ENCODE data around the gene LACRT.

DNA sequence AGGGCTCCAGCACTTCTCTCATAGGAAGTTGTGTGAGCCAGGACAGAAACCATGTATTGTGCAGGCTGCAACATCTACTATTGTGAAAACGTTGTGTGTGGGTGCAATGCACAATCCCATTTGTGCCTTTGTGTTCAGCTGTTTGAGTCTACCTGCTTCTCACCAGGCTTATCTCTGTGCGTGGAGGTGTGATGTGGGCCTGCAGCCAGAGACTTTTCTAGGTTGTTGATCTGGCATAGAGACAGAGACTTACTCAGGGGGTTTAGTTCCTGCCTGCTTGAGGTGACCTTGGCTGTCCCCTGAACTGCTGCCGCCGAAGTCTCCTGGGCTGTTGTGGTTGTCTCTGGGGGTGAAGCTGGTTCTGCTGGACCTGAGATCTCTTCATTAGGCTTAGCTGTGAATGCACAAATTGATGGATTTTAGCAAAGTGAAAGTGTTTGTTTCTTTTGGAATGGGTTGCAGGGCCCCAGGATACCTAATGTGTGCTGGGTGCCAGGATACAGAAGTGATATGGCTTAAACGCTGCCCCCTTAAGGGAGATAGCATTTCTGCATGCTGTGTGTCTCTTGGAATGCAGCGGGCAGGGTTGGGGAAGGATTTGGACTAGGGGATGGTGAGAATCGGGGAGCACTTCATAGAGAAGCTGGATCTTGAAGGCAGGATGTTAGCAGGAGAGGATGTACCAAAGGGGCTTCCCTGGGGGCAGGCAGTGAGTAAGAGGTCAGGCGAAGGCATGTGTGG, 2.5 kb downstream of the LACRT start:
- TF ChIP-seq, protein P1, sequence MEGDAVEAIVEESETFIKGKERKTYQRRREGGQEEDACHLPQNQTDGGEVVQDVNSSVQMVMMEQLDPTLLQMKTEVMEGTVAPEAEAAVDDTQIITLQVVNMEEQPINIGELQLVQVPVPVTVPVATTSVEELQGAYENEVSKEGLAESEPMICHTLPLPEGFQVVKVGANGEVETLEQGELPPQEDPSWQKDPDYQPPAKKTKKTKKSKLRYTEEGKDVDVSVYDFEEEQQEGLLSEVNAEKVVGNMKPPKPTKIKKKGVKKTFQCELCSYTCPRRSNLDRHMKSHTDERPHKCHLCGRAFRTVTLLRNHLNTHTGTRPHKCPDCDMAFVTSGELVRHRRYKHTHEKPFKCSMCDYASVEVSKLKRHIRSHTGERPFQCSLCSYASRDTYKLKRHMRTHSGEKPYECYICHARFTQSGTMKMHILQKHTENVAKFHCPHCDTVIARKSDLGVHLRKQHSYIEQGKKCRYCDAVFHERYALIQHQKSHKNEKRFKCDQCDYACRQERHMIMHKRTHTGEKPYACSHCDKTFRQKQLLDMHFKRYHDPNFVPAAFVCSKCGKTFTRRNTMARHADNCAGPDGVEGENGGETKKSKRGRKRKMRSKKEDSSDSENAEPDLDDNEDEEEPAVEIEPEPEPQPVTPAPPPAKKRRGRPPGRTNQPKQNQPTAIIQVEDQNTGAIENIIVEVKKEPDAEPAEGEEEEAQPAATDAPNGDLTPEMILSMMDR (IDR thresholded peaks at IDR 0.05), result no peak
- TF ChIP-seq POLR2A (IDR thresholded peaks at IDR 0.05) (no peak), POLR2AphosphoS5 (IDR thresholded peaks at IDR 0.05) (no peak)

All from breast epithelium (tissue), 3 donors.